GM23338 (cell line): ENCODE results near the gene RNGTT. TPM values are rescaled to one million over a fixed set of nuclear protein-coding genes. Genes with fewer than 3 reads are reported as not detected.

Experiments
- ATAC-seq: fragments of 200-7000 bp; cut with Tn5 transposase; 3 replicates; pipeline ENCODE4 v1.9.1; 2020
- DNase-seq: peaks from one replicate; pipeline ENCODE4 v3.0.0-alpha.2; 2015; ENCODE audit warnings: low spot score
- H2AFZ ChIP-seq: fragments of 200-600 bp; sonication (generic); 2 replicates; pipeline ENCODE4 v1.8.0; 2016; ENCODE audit warnings: antibody characterized with exemption, mild to moderate bottlenecking, moderate library complexity
- H3F3A ChIP-seq: fragments of 200-600 bp; sonication (generic); replicated peaks from 2 replicates; pipeline ENCODE4 v1.8.0; 2017; ENCODE audit warnings: antibody characterized with exemption, mixed run types, low read depth
- H3K27ac ChIP-seq: fragments of 200-600 bp; sonication (generic); 2 replicates; pipeline ENCODE4 v1.6.1; 2016; ENCODE audit warnings: low read depth
- H3K27me3 ChIP-seq: fragments of 200-600 bp; sonication (generic); 2 replicates; pipeline ENCODE4 v1.8.0; 2016; ENCODE audit warnings: mild to moderate bottlenecking, mixed run types, moderate library complexity; ENCODE audit not compliant: insufficient read depth
- H3K36me3 ChIP-seq: fragments of 200-600 bp; sonication (generic); 2 replicates; pipeline ENCODE4 v1.8.0; 2016; ENCODE audit warnings: mild to moderate bottlenecking; ENCODE audit not compliant: insufficient read depth
- H3K4me1 ChIP-seq: fragments of 200-600 bp; sonication (generic); 2 replicates; pipeline ENCODE4 v1.8.0; 2016; ENCODE audit warnings: mild to moderate bottlenecking, moderate library complexity; ENCODE audit not compliant: insufficient read depth
- H3K4me2 ChIP-seq: fragments of 200-600 bp; sonication (generic); 2 replicates; pipeline ENCODE4 v1.7.1; 2017; ENCODE audit warnings: mixed run types
- H3K4me3 ChIP-seq: fragments of 200-600 bp; sonication (generic); 2 replicates; pipeline ENCODE4 v1.6.1; 2016; ENCODE audit warnings: mixed run types
- H3K79me2 ChIP-seq: fragments of 200-600 bp; sonication (generic); replicated peaks from 2 replicates; pipeline ENCODE4 v1.8.0; 2017; ENCODE audit warnings: mild to moderate bottlenecking; ENCODE audit not compliant: insufficient read depth
- H3K9me2 ChIP-seq: fragments of 200-600 bp; sonication (generic); 2 replicates; pipeline ENCODE4 v1.8.0; 2017; ENCODE audit not compliant: insufficient read depth
- H4K20me1 ChIP-seq: fragments of 200-600 bp; sonication (generic); replicated peaks from 2 replicates; pipeline ENCODE4 v1.8.0; 2017; ENCODE audit warnings: mild to moderate bottlenecking; ENCODE audit not compliant: insufficient read depth
- H3K27ac Mint-ChIP-seq: 2 replicates; pipeline ENCODE4 v1.8.0; 2020; ENCODE audit warnings: inconsistent platforms, mild to moderate bottlenecking, moderate library complexity, mixed read lengths
- H3K27me3 Mint-ChIP-seq: 3 replicates; pipeline ENCODE4 v1.8.0; 2022; ENCODE audit warnings: low read depth, mild to moderate bottlenecking, moderate library complexity, mixed read lengths, inconsistent platforms; ENCODE audit not compliant: insufficient read depth, poor library complexity
- H3K36me3 Mint-ChIP-seq: 3 replicates; pipeline ENCODE4 v1.8.0; 2021; ENCODE audit warnings: low read depth, mild to moderate bottlenecking, inconsistent platforms, moderate library complexity, mixed read lengths
- H3K4me1 Mint-ChIP-seq: 3 replicates; pipeline ENCODE4 v1.8.0; 2020; ENCODE audit warnings: mild to moderate bottlenecking, inconsistent platforms, mixed read lengths
- H3K4me3 Mint-ChIP-seq: 3 replicates; pipeline ENCODE4 v1.8.0; 2021; ENCODE audit warnings: moderate library complexity, mild to moderate bottlenecking, inconsistent platforms, mixed read lengths
- H3K9me3 Mint-ChIP-seq: 3 replicates; pipeline ENCODE4 v1.8.0; 2020; ENCODE audit warnings: moderate library complexity, mild to moderate bottlenecking, inconsistent platforms, mixed read lengths
- CREB1 ChIP-seq: fragments of 250-450 bp; sonication (Bioruptor Pico); IDR thresholded peaks from 2 replicates; pipeline ENCODE4 v1.5.0; 2020; ENCODE audit warnings: low read depth, mild to moderate bottlenecking, moderate library complexity
- EZH2 ChIP-seq: fragments of 200-600 bp; sonication (generic); IDR thresholded peaks from one replicate; pipeline ENCODE4 v1.8.0; 2017; ENCODE audit warnings: antibody characterized with exemption, mild to moderate bottlenecking, low read depth; ENCODE audit not compliant: unreplicated experiment
- EZH2phosphoT487 ChIP-seq: fragments of 200-600 bp; sonication (generic); IDR thresholded peaks from one replicate; pipeline ENCODE4 v1.8.1; 2018; ENCODE audit warnings: antibody characterized with exemption; ENCODE audit not compliant: unreplicated experiment
- POLR2AphosphoS5 ChIP-seq: IDR thresholded peaks from 2 replicates; pipeline ENCODE4 v1.6.1; 2016; ENCODE audit warnings: antibody characterized with exemption, low read depth
- ZNF114 ChIP-seq: fragments of 250-450 bp; sonication (Bioruptor Pico); IDR thresholded peaks from 2 replicates; pipeline ENCODE4 v1.5.0; 2020; ENCODE audit warnings: mild to moderate bottlenecking, moderate library complexity
- polyA plus RNA-seq: library from polyadenylated mRNA; unstranded; fragments of >200 nt; fragmentation: Nextera tagmentation; extraction: Ambion mirVana; gene quantifications from 2 replicates; pipeline ENCODE4 v1.2.1, GENCODE V29; 2016
- total RNA-seq: library from RNA; depleted of rRNA; stranded (reverse); fragments of >200 nt; shearing (Covaris generic); gene quantifications from 2 replicates; pipeline ENCODE4 v1.2.3, GENCODE V29; 2014
- TF ChIP-seq, protein P1 (sequence below): IDR thresholded peaks from one replicate; pipeline ENCODE4 v1.6.1; 2018; ENCODE audit warnings: antibody characterized with exemption; ENCODE audit not compliant: unreplicated experiment
- TF ChIP-seq, protein P2 (sequence below): fragments of 250-450 bp; sonication (Bioruptor Pico); IDR thresholded peaks from 2 replicates; pipeline ENCODE4 v1.5.0; 2020; ENCODE audit warnings: mild to moderate bottlenecking, moderate library complexity
- TF ChIP-seq, protein P3 (sequence below): IDR thresholded peaks from 2 replicates; pipeline ENCODE4 v1.6.1; 2016; ENCODE audit warnings: antibody characterized with exemption

Gene RNGTT
- total and polyA plus RNA-seq, 2 experiments from 2014 or later = 11.2 to 29.2 TPM

DNA sequence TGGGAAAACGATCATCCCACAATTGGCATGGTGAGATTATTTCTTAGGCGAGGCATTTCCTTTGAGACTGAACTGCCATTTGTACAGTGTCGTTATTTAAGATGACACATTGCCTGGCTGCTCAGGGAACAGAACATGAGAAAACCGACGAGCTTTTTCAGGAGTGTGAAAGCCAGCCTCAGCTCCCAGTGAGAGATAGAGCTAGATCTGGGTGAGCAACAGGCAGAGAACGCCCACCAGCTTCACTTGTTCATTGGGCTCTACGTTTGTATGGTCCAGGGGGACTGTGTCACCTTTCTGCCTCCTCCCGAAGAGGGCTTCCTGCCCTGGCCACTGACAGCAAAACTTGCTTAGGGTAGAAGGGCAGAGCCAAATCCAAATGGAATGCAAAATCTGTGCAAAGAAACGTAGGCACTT lies 378.1 kb downstream of the RNGTT start:
- no peak overlapping the region for H3K4me2 ChIP-seq
- no peak overlapping the region for H3K27ac ChIP-seq
- H3K9me2 ChIP-seq = 0 out of 2 replicates have a peak, but pooled peaks cover 4% of the 10 kb centered on the region
- no peak overlapping the region for H3K4me3 ChIP-seq
- H2AFZ ChIP-seq = peak overlapping the region; percentile 93; the same call in 1 of the 2 replicates
- Mint-ChIP-seq H3K4me3 (no peak overlapping the region), H3K9me3 (peaks cover 9% of the 10 kb centered on the region; the same call in 2 of the 3 replicates), H3K27me3 (peaks cover 2% of the 10 kb centered on the region), H3K36me3 (peaks cover 8% of the 10 kb centered on the region), H3K27ac (no peak overlapping the region), H3K4me1 (peaks cover 24% of the 10 kb centered on the region)
- ATAC-seq = no peak
- no peaks in the 10 kb centered on the region for H3F3A ChIP-seq
- no peak for DNase-seq
- no peaks in the 10 kb centered on the region for H3K36me3 ChIP-seq
- H4K20me1 ChIP-seq = no peaks in the 10 kb centered on the region
- no peaks in the 10 kb centered on the region for H3K79me2 ChIP-seq
- TF ChIP-seq, protein P1, sequence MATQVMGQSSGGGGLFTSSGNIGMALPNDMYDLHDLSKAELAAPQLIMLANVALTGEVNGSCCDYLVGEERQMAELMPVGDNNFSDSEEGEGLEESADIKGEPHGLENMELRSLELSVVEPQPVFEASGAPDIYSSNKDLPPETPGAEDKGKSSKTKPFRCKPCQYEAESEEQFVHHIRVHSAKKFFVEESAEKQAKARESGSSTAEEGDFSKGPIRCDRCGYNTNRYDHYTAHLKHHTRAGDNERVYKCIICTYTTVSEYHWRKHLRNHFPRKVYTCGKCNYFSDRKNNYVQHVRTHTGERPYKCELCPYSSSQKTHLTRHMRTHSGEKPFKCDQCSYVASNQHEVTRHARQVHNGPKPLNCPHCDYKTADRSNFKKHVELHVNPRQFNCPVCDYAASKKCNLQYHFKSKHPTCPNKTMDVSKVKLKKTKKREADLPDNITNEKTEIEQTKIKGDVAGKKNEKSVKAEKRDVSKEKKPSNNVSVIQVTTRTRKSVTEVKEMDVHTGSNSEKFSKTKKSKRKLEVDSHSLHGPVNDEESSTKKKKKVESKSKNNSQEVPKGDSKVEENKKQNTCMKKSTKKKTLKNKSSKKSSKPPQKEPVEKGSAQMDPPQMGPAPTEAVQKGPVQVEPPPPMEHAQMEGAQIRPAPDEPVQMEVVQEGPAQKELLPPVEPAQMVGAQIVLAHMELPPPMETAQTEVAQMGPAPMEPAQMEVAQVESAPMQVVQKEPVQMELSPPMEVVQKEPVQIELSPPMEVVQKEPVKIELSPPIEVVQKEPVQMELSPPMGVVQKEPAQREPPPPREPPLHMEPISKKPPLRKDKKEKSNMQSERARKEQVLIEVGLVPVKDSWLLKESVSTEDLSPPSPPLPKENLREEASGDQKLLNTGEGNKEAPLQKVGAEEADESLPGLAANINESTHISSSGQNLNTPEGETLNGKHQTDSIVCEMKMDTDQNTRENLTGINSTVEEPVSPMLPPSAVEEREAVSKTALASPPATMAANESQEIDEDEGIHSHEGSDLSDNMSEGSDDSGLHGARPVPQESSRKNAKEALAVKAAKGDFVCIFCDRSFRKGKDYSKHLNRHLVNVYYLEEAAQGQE = no peak
- TF ChIP-seq CREB1 (CRISPR knock-in tag) (no peak), EZH2 (no peak), POLR2AphosphoS5 (no peak), ZNF114 (no peak), EZH2phosphoT487 (no peak)
- TF ChIP-seq, protein P2, sequence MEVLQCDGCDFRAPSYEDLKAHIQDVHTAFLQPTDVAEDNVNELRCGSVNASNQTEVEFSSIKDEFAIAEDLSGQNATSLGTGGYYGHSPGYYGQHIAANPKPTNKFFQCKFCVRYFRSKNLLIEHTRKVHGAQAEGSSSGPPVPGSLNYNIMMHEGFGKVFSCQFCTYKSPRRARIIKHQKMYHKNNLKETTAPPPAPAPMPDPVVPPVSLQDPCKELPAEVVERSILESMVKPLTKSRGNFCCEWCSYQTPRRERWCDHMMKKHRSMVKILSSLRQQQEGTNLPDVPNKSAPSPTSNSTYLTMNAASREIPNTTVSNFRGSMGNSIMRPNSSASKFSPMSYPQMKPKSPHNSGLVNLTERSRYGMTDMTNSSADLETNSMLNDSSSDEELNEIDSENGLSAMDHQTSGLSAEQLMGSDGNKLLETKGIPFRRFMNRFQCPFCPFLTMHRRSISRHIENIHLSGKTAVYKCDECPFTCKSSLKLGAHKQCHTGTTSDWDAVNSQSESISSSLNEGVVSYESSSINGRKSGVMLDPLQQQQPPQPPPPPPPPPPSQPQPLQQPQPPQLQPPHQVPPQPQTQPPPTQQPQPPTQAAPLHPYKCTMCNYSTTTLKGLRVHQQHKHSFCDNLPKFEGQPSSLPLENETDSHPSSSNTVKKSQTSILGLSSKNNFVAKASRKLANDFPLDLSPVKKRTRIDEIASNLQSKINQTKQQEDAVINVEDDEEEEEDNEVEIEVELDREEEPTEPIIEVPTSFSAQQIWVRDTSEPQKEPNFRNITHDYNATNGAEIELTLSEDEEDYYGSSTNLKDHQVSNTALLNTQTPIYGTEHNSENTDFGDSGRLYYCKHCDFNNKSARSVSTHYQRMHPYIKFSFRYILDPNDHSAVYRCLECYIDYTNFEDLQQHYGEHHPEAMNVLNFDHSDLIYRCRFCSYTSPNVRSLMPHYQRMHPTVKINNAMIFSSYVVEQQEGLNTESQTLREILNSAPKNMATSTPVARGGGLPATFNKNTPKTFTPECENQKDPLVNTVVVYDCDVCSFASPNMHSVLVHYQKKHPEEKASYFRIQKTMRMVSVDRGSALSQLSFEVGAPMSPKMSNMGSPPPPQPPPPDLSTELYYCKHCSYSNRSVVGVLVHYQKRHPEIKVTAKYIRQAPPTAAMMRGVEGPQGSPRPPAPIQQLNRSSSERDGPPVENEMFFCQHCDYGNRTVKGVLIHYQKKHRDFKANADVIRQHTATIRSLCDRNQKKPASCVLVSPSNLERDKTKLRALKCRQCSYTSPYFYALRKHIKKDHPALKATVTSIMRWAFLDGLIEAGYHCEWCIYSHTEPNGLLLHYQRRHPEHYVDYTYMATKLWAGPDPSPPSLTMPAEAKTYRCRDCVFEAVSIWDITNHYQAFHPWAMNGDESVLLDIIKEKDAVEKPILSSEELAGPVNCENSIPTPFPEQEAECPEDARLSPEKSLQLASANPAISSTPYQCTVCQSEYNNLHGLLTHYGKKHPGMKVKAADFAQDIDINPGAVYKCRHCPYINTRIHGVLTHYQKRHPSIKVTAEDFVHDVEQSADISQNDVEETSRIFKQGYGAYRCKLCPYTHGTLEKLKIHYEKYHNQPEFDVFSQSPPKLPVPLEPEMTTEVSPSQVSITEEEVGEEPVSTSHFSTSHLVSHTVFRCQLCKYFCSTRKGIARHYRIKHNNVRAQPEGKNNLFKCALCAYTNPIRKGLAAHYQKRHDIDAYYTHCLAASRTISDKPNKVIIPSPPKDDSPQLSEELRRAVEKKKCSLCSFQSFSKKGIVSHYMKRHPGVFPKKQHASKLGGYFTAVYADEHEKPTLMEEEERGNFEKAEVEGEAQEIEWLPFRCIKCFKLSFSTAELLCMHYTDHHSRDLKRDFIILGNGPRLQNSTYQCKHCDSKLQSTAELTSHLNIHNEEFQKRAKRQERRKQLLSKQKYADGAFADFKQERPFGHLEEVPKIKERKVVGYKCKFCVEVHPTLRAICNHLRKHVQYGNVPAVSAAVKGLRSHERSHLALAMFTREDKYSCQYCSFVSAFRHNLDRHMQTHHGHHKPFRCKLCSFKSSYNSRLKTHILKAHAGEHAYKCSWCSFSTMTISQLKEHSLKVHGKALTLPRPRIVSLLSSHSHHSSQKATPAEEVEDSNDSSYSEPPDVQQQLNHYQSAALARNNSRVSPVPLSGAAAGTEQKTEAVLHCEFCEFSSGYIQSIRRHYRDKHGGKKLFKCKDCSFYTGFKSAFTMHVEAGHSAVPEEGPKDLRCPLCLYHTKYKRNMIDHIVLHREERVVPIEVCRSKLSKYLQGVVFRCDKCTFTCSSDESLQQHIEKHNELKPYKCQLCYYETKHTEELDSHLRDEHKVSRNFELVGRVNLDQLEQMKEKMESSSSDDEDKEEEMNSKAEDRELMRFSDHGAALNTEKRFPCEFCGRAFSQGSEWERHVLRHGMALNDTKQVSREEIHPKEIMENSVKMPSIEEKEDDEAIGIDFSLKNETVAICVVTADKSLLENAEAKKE = no peak
- TF ChIP-seq, protein P3, sequence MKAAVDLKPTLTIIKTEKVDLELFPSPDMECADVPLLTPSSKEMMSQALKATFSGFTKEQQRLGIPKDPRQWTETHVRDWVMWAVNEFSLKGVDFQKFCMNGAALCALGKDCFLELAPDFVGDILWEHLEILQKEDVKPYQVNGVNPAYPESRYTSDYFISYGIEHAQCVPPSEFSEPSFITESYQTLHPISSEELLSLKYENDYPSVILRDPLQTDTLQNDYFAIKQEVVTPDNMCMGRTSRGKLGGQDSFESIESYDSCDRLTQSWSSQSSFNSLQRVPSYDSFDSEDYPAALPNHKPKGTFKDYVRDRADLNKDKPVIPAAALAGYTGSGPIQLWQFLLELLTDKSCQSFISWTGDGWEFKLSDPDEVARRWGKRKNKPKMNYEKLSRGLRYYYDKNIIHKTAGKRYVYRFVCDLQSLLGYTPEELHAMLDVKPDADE = no peak
- H3K27me3 ChIP-seq = no peaks in the 10 kb centered on the region
- peaks cover 13% of the 10 kb centered on the region for H3K4me1 ChIP-seq
